K562 (cell line): ENCODE measurements around the gene PLSCR5. TPM values are rescaled to one million over a fixed set of nuclear protein-coding genes. Genes with fewer than 3 reads are reported as not detected.

Source experiments
- ATAC-seq: fragments of 200-7000 bp; cut with Tn5 transposase; 3 replicates; pipeline ENCODE4 v1.9.1; 2020; ENCODE audit warnings: moderate library complexity
- Bru-seq: library from RNA; stranded (reverse); fragments of 400-500 nt; gene quantifications from one replicate; lab custom pipeline; 2021; lab: Mats Ljungman, UMichigan
- BruChase-seq, 2 experiments: library from RNA; stranded (reverse); fragments of 400-500 nt; gene quantifications; one replicate each; lab custom pipeline; 2021; lab: Mats Ljungman, UMichigan
- BruUV-seq: library from RNA; stranded (reverse); fragments of 400-500 nt; replicated peaks from 2 replicates; lab custom pipeline; 2021; lab: Mats Ljungman, UMichigan
- CTCF ChIA-PET: fragments of 300-600 bp; formaldehyde crosslinking; extraction: SDS; loops from one replicate; lab custom pipeline; 2021; ENCODE audit warnings: low intra/inter-chr PET ratio; lab: Yijun Ruan, JAX
- POLR2A ChIA-PET: fragments of 300-600, 350-650 bp; sonication (Branson Sonifier 250); formaldehyde crosslinking; extraction: SDS; loops from one replicate; lab custom pipeline; 2021; ENCODE audit warnings: antibody characterized with exemption, inconsistent platforms; lab: Yijun Ruan, JAX
- DNase-seq, 4 experiments: peaks; one replicate each; pipeline versions ENCODE4 v3.0.0 to v3.0.0-alpha.2; 2011 to 2018; ENCODE audit warnings: low spot score in 3 of 4, mixed read lengths in 3 of 4; ENCODE audit errors: extremely low read depth in 1 of 4
- FAIRE-seq: peaks from 2 replicates; lab custom pipeline; 2011; peaks lifted over from hg19 to GRCh38; lab: Jason Lieb, UNC
- H2AFZ ChIP-seq: 2 replicates; pipeline ENCODE4 v1.6.0; 2011; ENCODE audit warnings: low read depth, low read length, control low read depth, inconsistent platforms
- H3K27ac ChIP-seq: fragments of 200-600 bp; 3 replicates; pipeline ENCODE4 v1.8.0; 2011; ENCODE audit warnings: low read depth, mild to moderate bottlenecking, control low read depth, inconsistent platforms, low read length, moderate library complexity, mixed read lengths; ENCODE audit errors: extremely low read depth
- H3K27me3 ChIP-seq, 2 experiments: fragments of 300-600 bp in 1 of 2; 2 replicates in 1 of 2; 3 replicates in 1 of 2; pipeline versions ENCODE4 v1.6.0 to v1.8.0; 2011; ENCODE audit warnings: inconsistent platforms in 2 of 2, low read length in 2 of 2, mild to moderate bottlenecking in 1 of 2, mixed read lengths in 1 of 2, moderate library complexity in 1 of 2; ENCODE audit not compliant: control insufficient read depth in 2 of 2, insufficient read depth in 2 of 2
- H3K36me3 ChIP-seq: fragments of 300-600 bp; 3 replicates; pipeline ENCODE4 v1.8.0; 2011; ENCODE audit warnings: mild to moderate bottlenecking, low read length, inconsistent platforms; ENCODE audit not compliant: control insufficient read depth, insufficient read depth
- H3K4me1 ChIP-seq, 2 experiments: fragments of 200-600 bp in 1 of 2; replicated peaks in 1 of 2; 2 replicates in 1 of 2; 3 replicates in 1 of 2; pipeline versions ENCODE4 v1.5.1 to v1.8.0; 2011; ENCODE audit warnings: inconsistent platforms in 2 of 2, low read length in 2 of 2, mild to moderate bottlenecking in 1 of 2, mixed read lengths in 1 of 2, moderate library complexity in 1 of 2; ENCODE audit not compliant: control insufficient read depth in 2 of 2, insufficient read depth in 2 of 2
- H3K4me2 ChIP-seq: 2 replicates; pipeline ENCODE4 v1.6.1; 2011; ENCODE audit warnings: low read length, control low read depth, inconsistent platforms, mixed read lengths; ENCODE audit not compliant: insufficient read depth
- H3K4me3 ChIP-seq: fragments of 200-600 bp; sonication (generic), shearing (Covaris generic); 2 replicates; pipeline ENCODE4 v1.5.1; 2016; ENCODE audit warnings: control low read depth, inconsistent platforms
- H3K79me2 ChIP-seq: fragments of 200-600 bp; 3 replicates; pipeline ENCODE4 v1.8.0; 2011; ENCODE audit warnings: low read length, inconsistent platforms; ENCODE audit not compliant: control insufficient read depth, insufficient read depth
- H3K9ac ChIP-seq, 2 experiments: 2 replicates each; pipeline versions ENCODE4 v1.6.0 to v1.6.1; 2011; ENCODE audit warnings: low read depth in 2 of 2, low read length in 2 of 2, control low read depth in 1 of 2, inconsistent platforms in 1 of 2, mild to moderate bottlenecking in 1 of 2, mixed read lengths in 1 of 2; ENCODE audit not compliant: insufficient read depth in 1 of 2
- H3K9me1 ChIP-seq: one replicate; pipeline ENCODE4 v1.6.0; 2011; ENCODE audit warnings: inconsistent platforms, mild to moderate bottlenecking, low read length, moderate library complexity; ENCODE audit not compliant: control insufficient read depth, insufficient read depth
- H3K9me3 ChIP-seq: replicated peaks from 2 replicates; pipeline ENCODE4 v1.5.1; 2011; ENCODE audit warnings: low read depth, low read length, inconsistent platforms; ENCODE audit not compliant: control insufficient read depth, insufficient read depth
- H4K20me1 ChIP-seq: replicated peaks from 2 replicates; pipeline ENCODE4 v1.6.1; 2011; ENCODE audit warnings: low read length, inconsistent platforms, mixed read lengths; ENCODE audit not compliant: control insufficient read depth, insufficient read depth
- HLTF ChIP-seq: fragments of 450-650 bp; IDR thresholded peaks from 2 replicates; pipeline ENCODE4 v1.6.1; 2016
- MECOM ChIP-seq: fragments of 250-450 bp; sonication (Bioruptor Pico); IDR thresholded peaks from 2 replicates; pipeline ENCODE4 v1.8.0; 2022; ENCODE audit warnings: inconsistent platforms
- SNRNP70 ChIP-seq: fragments of 200-400 bp; formaldehyde crosslinking; optimal IDR thresholded peaks from 2 replicates; pipeline ENCODE3; 2017; ENCODE audit warnings: low read depth, low read length
- SUPT5H ChIP-seq: fragments of 450-650 bp; IDR thresholded peaks from 2 replicates; pipeline ENCODE4 v1.6.1; 2016
- YY1 ChIP-seq, 3 experiments: IDR thresholded peaks; 2 replicates each; pipeline ENCODE4 v1.6.1; 2011; ENCODE audit warnings: low read length in 2 of 3, mild to moderate bottlenecking in 2 of 3, moderate library complexity in 2 of 3, borderline replicate concordance in 1 of 3, control low read depth in 1 of 3, low read depth in 1 of 3; ENCODE audit not compliant: insufficient read depth in 3 of 3, insufficient replicate concordance in 2 of 3, control insufficient read depth in 1 of 3, insufficient read length in 1 of 3; ENCODE audit errors: extremely low read depth in 1 of 3
- ZBTB7A ChIP-seq: IDR thresholded peaks from 2 replicates; pipeline ENCODE4 v1.6.1; 2011; ENCODE audit warnings: low read depth, mild to moderate bottlenecking, low read length, moderate library complexity, borderline replicate concordance; ENCODE audit not compliant: control insufficient read depth
- ZNF24 ChIP-seq: fragments of 450-650 bp; IDR thresholded peaks from 2 replicates; pipeline ENCODE4 v1.6.1; 2016
- ZNF668 ChIP-seq: fragments of 250-450 bp; sonication (Bioruptor Pico); IDR thresholded peaks from 2 replicates; pipeline ENCODE4 v1.8.0; 2022; ENCODE audit warnings: mild to moderate bottlenecking, inconsistent platforms
- WGBS: fragments of 100-300 bp; shearing (Covaris generic); methylation state at CpG from one replicate; pipeline ENCODE4 v1.1.6; 2016; ENCODE audit warnings: low coverage, mixed read lengths; ENCODE audit not compliant: insufficient coverage; ENCODE audit errors: missing lambda C conversion rate; 5-methylcytosine and 5-hydroxymethylcytosine counted together
- in situ Hi-C: fragments of 300-500 bp; cut with MboI; formaldehyde crosslinking; loops from 4 replicates; pipeline ENCODE4 v1.15.0; 2018; ENCODE audit warnings: inconsistent platforms, mixed read lengths
- intact Hi-C: fragments of 100-400 bp; cut with micrococcal nuclease; formaldehyde crosslinking; loops from 2 replicates; pipeline ENCODE4 v1.14.2; 2022
- long read RNA-seq, 3 experiments: library from polyadenylated mRNA in 2 of 3; library from RNA in 1 of 3; unstranded in 2 of 3; stranded (forward) in 1 of 3; transcript quantifications; one replicate each; pipeline ENCODE4 v2.0.0, GENCODE V29; 2019 to 2022
- polyA minus RNA-seq, 3 experiments: library from RNA; depleted of rRNA, polyadenylated mRNA; stranded (reverse); fragments of >200 nt; gene quantifications; 2 replicates each; pipeline ENCODE4 v1.2.3, GENCODE V29; 2011
- polyA plus RNA-seq, 8 experiments: library from polyadenylated mRNA; depleted of rRNA in 4 of 8; stranded (reverse) in 5 of 8; unstranded in 3 of 8; fragments of >200 nt; fragmentation: Nextera tagmentation in 2 of 8; fragmentation: Illumina TruSeq in 1 of 8; extraction: Ambion mirVana in 2 of 8; extraction: Trizol in 1 of 8; gene quantifications; 2 replicates each; pipeline versions ENCODE4 v1.2.1 to v1.2.3, GENCODE V29; 2011 to 2014; ENCODE audit warnings: inconsistent platforms in 1 of 8, missing spikeins in 1 of 8
- total RNA-seq, 7 experiments: library from RNA; depleted of rRNA in 6 of 7; stranded (reverse); fragments of >200 nt in 6 of 7; fragmentation: Illumina TruSeq in 2 of 7; extraction: Trizol in 2 of 7; gene quantifications; 2 replicates each; pipeline versions ENCODE4 v1.2.1 to v1.2.3, GENCODE V29; 2011 to 2021; ENCODE audit warnings: low replicate concordance in 1 of 7
- TF ChIP-seq, protein P1 (sequence below): fragments of 250-450 bp; sonication (Bioruptor Pico); IDR thresholded peaks from 2 replicates; pipeline ENCODE4 v1.8.0; 2021; ENCODE audit warnings: moderate library complexity, mild to moderate bottlenecking, inconsistent platforms
- TF ChIP-seq, protein P2 (sequence below): sonication (generic); formaldehyde crosslinking; IDR thresholded peaks from 2 replicates; pipeline ENCODE4 v1.8.0; 2023; ENCODE audit warnings: missing genetic modification reagents, mild to moderate bottlenecking, borderline replicate concordance
- TF ChIP-seq, protein P3 (sequence below): fragments of 250-450 bp; sonication (Bioruptor Pico); IDR thresholded peaks from 2 replicates; pipeline ENCODE4 v1.8.0; 2021; ENCODE audit warnings: moderate library complexity, mild to moderate bottlenecking, inconsistent platforms

PLSCR5 gene, protein sequence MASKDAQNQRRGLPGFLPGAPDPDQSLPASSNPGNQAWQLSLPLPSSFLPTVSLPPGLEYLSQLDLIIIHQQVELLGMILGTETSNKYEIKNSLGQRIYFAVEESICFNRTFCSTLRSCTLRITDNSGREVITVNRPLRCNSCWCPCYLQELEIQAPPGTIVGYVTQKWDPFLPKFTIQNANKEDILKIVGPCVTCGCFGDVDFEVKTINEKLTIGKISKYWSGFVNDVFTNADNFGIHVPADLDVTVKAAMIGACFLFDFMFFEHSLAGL
- not detected in 2 replicates for total RNA-seq (2011; cell fraction: chromatin; rRNA removed; ENCODE audit: low replicate concordance)
- not detected in 2 replicates for total RNA-seq (2011; cell fraction: nucleolus; rRNA removed)
- not detected in 2 replicates for total RNA-seq (2011; cell fraction: nucleoplasm; rRNA removed)
- total RNA-seq (2014; rRNA removed), result not detected in 2 replicates
- not detected in 2 replicates for total RNA-seq (2014; rRNA removed; fragmentation: Illumina TruSeq; extraction: Trizol)
- total RNA-seq (2015; rRNA removed; fragmentation: Illumina TruSeq; extraction: Trizol), result not detected in 2 replicates
- total RNA-seq (2021), result not detected in 2 replicates
- polyA plus RNA-seq (2011; rRNA removed), result not detected in 2 replicates
- polyA plus RNA-seq (2011; cell fraction: cytosol; rRNA removed), result not detected in 2 replicates
- not detected in 2 replicates for polyA plus RNA-seq (2011; cell fraction: nucleus; rRNA removed)
- polyA plus RNA-seq (2012), result not detected in 2 replicates
- polyA plus RNA-seq (2014; fragmentation: Illumina TruSeq; extraction: Trizol), result not detected in 2 replicates
- not detected for polyA plus RNA-seq (2014; fragmentation: Nextera tagmentation; extraction: Ambion mirVana)
- polyA plus RNA-seq (2014; rRNA removed), result not detected in 2 replicates
- polyA minus RNA-seq (2011; rRNA and poly(A)+ RNA removed), result not detected in 2 replicates
- not detected in 2 replicates for polyA minus RNA-seq (2011; cell fraction: cytosol; rRNA and poly(A)+ RNA removed)
- not detected in 2 replicates for polyA minus RNA-seq (2011; cell fraction: nucleus; rRNA and poly(A)+ RNA removed)
- Bru-seq, nascent RNA, result not detected
- not detected for BruChase-seq, experiment 1, labeled RNA remaining after a 2-hour chase
- not detected for BruChase-seq, experiment 2, labeled RNA remaining after a 6-hour chase
- long read RNA-seq, experiment 1, result 0 reads
- long read RNA-seq, experiment 2, result 0 reads
- long read RNA-seq, experiment 3, result 0 reads

DNA sequence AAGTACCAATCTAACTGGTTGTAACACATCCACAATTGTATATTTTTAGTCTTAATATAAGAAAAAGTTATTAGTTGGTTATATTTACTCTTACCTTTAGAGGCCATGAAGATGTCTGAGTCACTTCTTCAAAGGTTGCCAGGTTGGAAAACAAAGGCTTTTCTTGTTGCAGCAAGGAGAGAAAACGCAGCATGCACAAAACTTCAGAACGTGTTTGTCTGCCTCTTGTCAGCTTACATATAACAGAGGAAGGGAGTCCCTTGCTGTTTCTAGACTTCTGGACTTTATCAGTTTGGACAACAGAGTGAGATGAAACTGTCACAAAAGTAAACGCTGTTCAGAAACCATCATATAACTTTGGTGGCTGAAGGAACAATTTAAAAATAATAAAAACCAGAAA is at the start of gene PLSCR5:
Gene PLSCR5 (minus strand): TSS at position 241 of the 400 bp plus-strand sequence. CDS start 134 bp downstream, at position 107.
- ChIA-PET CTCF (no interaction called here), POLR2A (no interaction called here)
- no peaks in the 10 kb centered on the region for H3K79me2 ChIP-seq
- no peaks in the 10 kb centered on the region for H3K27me3 ChIP-seq
- intact Hi-C loops (no loop called here), in situ Hi-C loops (no loop called here)
- 0% methylated on average over 3 of the region's 3 CpGs for WGBS
- no TSS peak for BruUV-seq
- DNase-seq (no peak), FAIRE-seq (no peak), ATAC-seq (no peak)
- no peak within 1 kb of the TSS for H2AFZ ChIP-seq
- H3K9me3 ChIP-seq, result no peaks in the 10 kb centered on the region
- H4K20me1 ChIP-seq, result no peaks in the 10 kb centered on the region
- no peak within 1 kb of the TSS for H3K4me3 ChIP-seq
- no peak within 1 kb of the TSS for H3K4me2 ChIP-seq
- no peak within 1 kb of the TSS for H3K9ac ChIP-seq
- H3K27ac ChIP-seq, result no peak within 1 kb of the TSS
- H3K36me3 ChIP-seq, result no peaks in the 10 kb centered on the region
- H3K9me1 ChIP-seq, result no peaks in the 10 kb centered on the region
- H3K4me1 ChIP-seq, result no peaks in the 10 kb centered on the region
- TF ChIP-seq ZNF24 (no peak), HLTF (no peak), YY1 (IDR thresholded peaks at IDR 0.05; ENCODE audit: borderline replicate concordance in 1 of 3, control insufficient read depth in 1 of 3, extremely low read depth in 1 of 3, insufficient read depth in 3 of 3, insufficient read length in 1 of 3, insufficient replicate concordance in 2 of 3, low read depth in 1 of 3, low read length in 2 of 3) (no peak), MECOM (no peak), SNRNP70 (no peak), ZBTB7A (no peak), ZNF668 (CRISPR knock-in tag) (no peak), SUPT5H (no peak)
- TF ChIP-seq, protein P1, sequence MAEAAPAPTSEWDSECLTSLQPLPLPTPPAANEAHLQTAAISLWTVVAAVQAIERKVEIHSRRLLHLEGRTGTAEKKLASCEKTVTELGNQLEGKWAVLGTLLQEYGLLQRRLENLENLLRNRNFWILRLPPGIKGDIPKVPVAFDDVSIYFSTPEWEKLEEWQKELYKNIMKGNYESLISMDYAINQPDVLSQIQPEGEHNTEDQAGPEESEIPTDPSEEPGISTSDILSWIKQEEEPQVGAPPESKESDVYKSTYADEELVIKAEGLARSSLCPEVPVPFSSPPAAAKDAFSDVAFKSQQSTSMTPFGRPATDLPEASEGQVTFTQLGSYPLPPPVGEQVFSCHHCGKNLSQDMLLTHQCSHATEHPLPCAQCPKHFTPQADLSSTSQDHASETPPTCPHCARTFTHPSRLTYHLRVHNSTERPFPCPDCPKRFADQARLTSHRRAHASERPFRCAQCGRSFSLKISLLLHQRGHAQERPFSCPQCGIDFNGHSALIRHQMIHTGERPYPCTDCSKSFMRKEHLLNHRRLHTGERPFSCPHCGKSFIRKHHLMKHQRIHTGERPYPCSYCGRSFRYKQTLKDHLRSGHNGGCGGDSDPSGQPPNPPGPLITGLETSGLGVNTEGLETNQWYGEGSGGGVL (CRISPR knock-in tag), result no peak
- TF ChIP-seq, protein P2, sequence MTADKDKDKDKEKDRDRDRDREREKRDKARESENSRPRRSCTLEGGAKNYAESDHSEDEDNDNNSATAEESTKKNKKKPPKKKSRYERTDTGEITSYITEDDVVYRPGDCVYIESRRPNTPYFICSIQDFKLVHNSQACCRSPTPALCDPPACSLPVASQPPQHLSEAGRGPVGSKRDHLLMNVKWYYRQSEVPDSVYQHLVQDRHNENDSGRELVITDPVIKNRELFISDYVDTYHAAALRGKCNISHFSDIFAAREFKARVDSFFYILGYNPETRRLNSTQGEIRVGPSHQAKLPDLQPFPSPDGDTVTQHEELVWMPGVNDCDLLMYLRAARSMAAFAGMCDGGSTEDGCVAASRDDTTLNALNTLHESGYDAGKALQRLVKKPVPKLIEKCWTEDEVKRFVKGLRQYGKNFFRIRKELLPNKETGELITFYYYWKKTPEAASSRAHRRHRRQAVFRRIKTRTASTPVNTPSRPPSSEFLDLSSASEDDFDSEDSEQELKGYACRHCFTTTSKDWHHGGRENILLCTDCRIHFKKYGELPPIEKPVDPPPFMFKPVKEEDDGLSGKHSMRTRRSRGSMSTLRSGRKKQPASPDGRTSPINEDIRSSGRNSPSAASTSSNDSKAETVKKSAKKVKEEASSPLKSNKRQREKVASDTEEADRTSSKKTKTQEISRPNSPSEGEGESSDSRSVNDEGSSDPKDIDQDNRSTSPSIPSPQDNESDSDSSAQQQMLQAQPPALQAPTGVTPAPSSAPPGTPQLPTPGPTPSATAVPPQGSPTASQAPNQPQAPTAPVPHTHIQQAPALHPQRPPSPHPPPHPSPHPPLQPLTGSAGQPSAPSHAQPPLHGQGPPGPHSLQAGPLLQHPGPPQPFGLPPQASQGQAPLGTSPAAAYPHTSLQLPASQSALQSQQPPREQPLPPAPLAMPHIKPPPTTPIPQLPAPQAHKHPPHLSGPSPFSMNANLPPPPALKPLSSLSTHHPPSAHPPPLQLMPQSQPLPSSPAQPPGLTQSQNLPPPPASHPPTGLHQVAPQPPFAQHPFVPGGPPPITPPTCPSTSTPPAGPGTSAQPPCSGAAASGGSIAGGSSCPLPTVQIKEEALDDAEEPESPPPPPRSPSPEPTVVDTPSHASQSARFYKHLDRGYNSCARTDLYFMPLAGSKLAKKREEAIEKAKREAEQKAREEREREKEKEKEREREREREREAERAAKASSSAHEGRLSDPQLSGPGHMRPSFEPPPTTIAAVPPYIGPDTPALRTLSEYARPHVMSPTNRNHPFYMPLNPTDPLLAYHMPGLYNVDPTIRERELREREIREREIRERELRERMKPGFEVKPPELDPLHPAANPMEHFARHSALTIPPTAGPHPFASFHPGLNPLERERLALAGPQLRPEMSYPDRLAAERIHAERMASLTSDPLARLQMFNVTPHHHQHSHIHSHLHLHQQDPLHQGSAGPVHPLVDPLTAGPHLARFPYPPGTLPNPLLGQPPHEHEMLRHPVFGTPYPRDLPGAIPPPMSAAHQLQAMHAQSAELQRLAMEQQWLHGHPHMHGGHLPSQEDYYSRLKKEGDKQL (CRISPR knock-in tag), result no peak
- TF ChIP-seq, protein P3, sequence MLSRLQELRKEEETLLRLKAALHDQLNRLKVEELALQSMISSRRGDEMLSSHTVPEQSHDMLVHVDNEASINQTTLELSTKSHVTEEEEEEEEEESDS (CRISPR knock-in tag), result no peak
